Activated T-cell treated with anti-CD3 and anti-CD28 coated beads for 24 hours (primary cell): ENCODE data around the gene IRGC.
"Not testable (repeated sequence)": the region's sequence is repeated elsewhere in the genome, so short reads cannot be mapped to it uniquely, and the experiment has no call there.

Experiments
- DNase-seq: peaks from one replicate; pipeline ENCODE4 v3.0.0-alpha.2; 2020; ENCODE audit warnings: low read depth

The IRGC gene

GRCh38 chr19:43715776-43716175 lies at the start of gene IRGC:
Gene IRGC, plus strand, starts transcription at chr19:43716076. Its CDS starts 2,483 bp downstream, at chr19:43718559.
- DNase-seq = no peak

GRCh38 chr19:43667126-43667875 lies 48.6 kb upstream of the IRGC start:
- no peak for DNase-seq

GRCh38 chr19:43667876-43668405 lies 47.9 kb upstream of the IRGC start:
- DNase-seq = no peak

- DNase-seq = peak; percentile 91
These were observed 47.3 kb upstream of the IRGC start for GRCh38 chr19:43668406-43669109.

GRCh38 chr19:43672061-43672679 lies 43.7 kb upstream of the IRGC start:
- DNase-seq = no peak

- DNase-seq = no peak
These were observed 42.2 kb upstream of the IRGC start for GRCh38 chr19:43673637-43674036.

GRCh38 chr19:43674183-43674582 lies 41.7 kb upstream of the IRGC start:
- DNase-seq = no peak

- no peak for DNase-seq
These were observed 41.3 kb upstream of the IRGC start for GRCh38 chr19:43674596-43674995.

GRCh38 chr19:43675269-43675879 lies 40.5 kb upstream of the IRGC start:
- DNase-seq = no peak

GRCh38 chr19:43675906-43676305 lies 40.0 kb upstream of the IRGC start:
- DNase-seq = no peak

- no peak for DNase-seq
These were observed 37.2 kb upstream of the IRGC start for GRCh38 chr19:43678512-43679261.

GRCh38 chr19:43681821-43682220 lies 34.1 kb upstream of the IRGC start:
- no peak for DNase-seq

GRCh38 chr19:43682269-43682668 lies 33.6 kb upstream of the IRGC start:
- DNase-seq = not testable (repeated sequence)

GRCh38 chr19:43682824-43683661 lies 32.8 kb upstream of the IRGC start:
- DNase-seq = no peak

- DNase-seq = no peak
These were observed 32.0 kb upstream of the IRGC start for GRCh38 chr19:43683905-43684304.

GRCh38 chr19:43684326-43684725 lies 31.6 kb upstream of the IRGC start:
- DNase-seq = no peak

- DNase-seq = no peak
These were observed 28.2 kb upstream of the IRGC start for GRCh38 chr19:43687660-43687997.

GRCh38 chr19:43688059-43688701 lies 27.7 kb upstream of the IRGC start:
- DNase-seq = no peak

- no peak for DNase-seq
These were observed 25.4 kb upstream of the IRGC start for GRCh38 chr19:43690444-43690843.

- no peak for DNase-seq
These were observed 25.0 kb upstream of the IRGC start for GRCh38 chr19:43690890-43691289.
